GM12874 (cell line): ENCODE measurements around the gene SLAIN2.
A peak's percentile ranks its signal among the peaks of the same experiment; 100 is the strongest.

Experiments
- CTCF ChIP-seq: IDR thresholded peaks from 2 replicates; pipeline ENCODE4 v1.5.1; 2011; ENCODE audit warnings: low read depth, mild to moderate bottlenecking, control low read depth, low read length, moderate library complexity; ENCODE audit not compliant: insufficient read depth

The SLAIN2 gene

GRCh38 chr4:48340965-48341775 lies at the start of gene SLAIN2:
Gene SLAIN2 (plus strand): TSS chr4:48341529. CDS start chr4:48341740, 211 bp downstream.
- peak; percentile 46 for TF ChIP-seq CTCF

- TF ChIP-seq CTCF, result no peak
These were observed 46.2 kb upstream of the SLAIN2 start for GRCh38 chr4:48295116-48295515.

- TF ChIP-seq CTCF, result 0 out of 2 replicates have a peak, but pooled peaks have one; percentile 5
These were observed 45.0 kb upstream of the SLAIN2 start for GRCh38 chr4:48296365-48296764.

- TF ChIP-seq CTCF, result no peak
These were observed 44.0 kb upstream of the SLAIN2 start for GRCh38 chr4:48297256-48297846.

GRCh38 chr4:48299560-48299959 lies 41.8 kb upstream of the SLAIN2 start:
- no peak for TF ChIP-seq CTCF

GRCh38 chr4:48300004-48300403 lies 41.3 kb upstream of the SLAIN2 start:
- TF ChIP-seq CTCF, result no peak

- no peak for TF ChIP-seq CTCF
These were observed 35.8 kb upstream of the SLAIN2 start for GRCh38 chr4:48305508-48305907.
